Sigmoid colon (tissue), 7 donors: Measurements from ENCODE around the gene KRTCAP3. TPM values are rescaled to one million over a fixed set of nuclear protein-coding genes. Genes with fewer than 3 reads are reported as not detected.

Experiments used
- DNase-seq: peaks from one replicate; pipeline ENCODE4 v3.0.0-alpha.2; 2019
- H3K27ac ChIP-seq, 4 donors: fragments of 200-600 bp; sonication (generic); one replicate each; pipeline ENCODE4 v1.5.1; 2016 to 2019; ENCODE audit warnings: mild to moderate bottlenecking in 1 of 4
- H3K27me3 ChIP-seq, 3 donors: fragments of 200-600 bp; sonication (generic); one replicate each; pipeline ENCODE4 v1.5.1; 2019; ENCODE audit warnings: mild to moderate bottlenecking in 1 of 3
- H3K36me3 ChIP-seq, 4 donors: fragments of 200-600 bp; sonication (generic); one replicate each; pipeline ENCODE4 v1.5.1; 2016 to 2019
- H3K4me1 ChIP-seq, 4 donors: fragments of 200-600 bp; sonication (generic); one replicate each; pipeline ENCODE4 v1.5.1; 2017 to 2019
- H3K4me3 ChIP-seq, 4 donors: fragments of 200-600 bp; sonication (generic); one replicate each; pipeline ENCODE4 v1.5.1; 2017 to 2019; ENCODE audit warnings: mild to moderate bottlenecking in 2 of 4, moderate library complexity in 1 of 4
- H3K9me3 ChIP-seq, 4 donors: fragments of 200-600 bp in 3 of 4; sonication (generic) in 3 of 4; one replicate each; pipeline versions ENCODE4 v1.5.1 to v1.6.1; 2013 to 2019
- EP300 ChIP-seq, 4 donors: sonication (generic); formaldehyde crosslinking; IDR thresholded peaks; one replicate each; pipeline ENCODE4 v1.6.1; 2017; ENCODE audit warnings: antibody characterized with exemption in 4 of 4
- POLR2A ChIP-seq, 2 donors: fragments of 450-650 bp; IDR thresholded peaks; one replicate each; pipeline ENCODE4 v1.6.1; 2016; ENCODE audit warnings: antibody characterized with exemption in 2 of 2, mild to moderate bottlenecking in 2 of 2, moderate library complexity in 2 of 2
- POLR2AphosphoS5 ChIP-seq, 4 donors: sonication (generic); formaldehyde crosslinking; IDR thresholded peaks; one replicate each; pipeline ENCODE4 v1.6.1; 2017; ENCODE audit warnings: antibody characterized with exemption in 4 of 4
- WGBS, 2 donors: extraction: QIAGEN DNeasy Blood & Tissue Kit; methylation state at CpG; one replicate each; pipeline ENCODE4 v1.1.7; 2013; 5-methylcytosine and 5-hydroxymethylcytosine counted together
- intact Hi-C: fragments of 100-400 bp; cut with DNase I; formaldehyde crosslinking; loops from one replicate; pipeline ENCODE4 v1.15.1; 2023
- polyA plus RNA-seq, 3 donors: library from polyadenylated mRNA; stranded (reverse); fragments of 200-250 nt; gene quantifications; one replicate each; pipeline ENCODE4 v1.2.3, GENCODE V29; 2013
- total RNA-seq, 4 donors: library from RNA; depleted of rRNA; stranded (reverse); fragments of >200 nt; gene quantifications; one replicate each; pipeline ENCODE4 v1.1.0, GENCODE V29; 2016
- TF ChIP-seq, protein P1 (sequence below), 4 experiments: fragments of 450-650 bp in 3 of 4; fragments of 200-600 bp in 1 of 4; IDR thresholded peaks; one replicate each; pipeline ENCODE4 v1.5.1; 2016 to 2019; ENCODE audit warnings: antibody characterized with exemption in 4 of 4, mild to moderate bottlenecking in 3 of 4, moderate library complexity in 2 of 4
- donor health status: healthy with polysubstance abuse.
- donor health status: Bipolar disorder and iron deficiency.
- donor health status: healthy.

The KRTCAP3 gene
- total and polyA plus RNA-seq, 7 donors: 0.54 to 93.5 (median 39.8) TPM; not detected in 3

DNA sequence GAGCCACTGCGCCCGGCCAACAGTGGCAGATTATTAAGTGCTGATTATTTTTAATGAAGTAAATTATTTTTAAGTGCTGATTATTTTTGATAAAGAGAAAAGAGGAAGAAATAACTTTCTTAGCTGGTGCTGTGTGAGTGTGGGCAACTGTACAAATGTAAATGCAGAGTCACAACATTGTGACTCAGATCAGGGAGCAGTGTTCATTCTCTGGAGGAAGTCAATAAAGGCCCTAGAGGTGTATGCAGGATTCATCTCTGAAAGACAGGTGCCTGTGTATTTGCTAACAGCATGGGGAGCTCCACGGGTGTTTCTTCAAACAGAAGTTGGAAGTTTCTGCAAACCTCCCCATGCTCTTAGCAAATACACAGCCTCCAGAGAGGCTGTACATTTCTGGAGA lies 6.2 kb downstream of the KRTCAP3 start:
- H3K4me3 ChIP-seq: no peak overlapping the region
- peaks cover 7 to 82% (median 27%) of the 10 kb centered on the region in 4 donors for H3K36me3 ChIP-seq
- H3K27ac ChIP-seq: no peak overlapping the region

DNA sequence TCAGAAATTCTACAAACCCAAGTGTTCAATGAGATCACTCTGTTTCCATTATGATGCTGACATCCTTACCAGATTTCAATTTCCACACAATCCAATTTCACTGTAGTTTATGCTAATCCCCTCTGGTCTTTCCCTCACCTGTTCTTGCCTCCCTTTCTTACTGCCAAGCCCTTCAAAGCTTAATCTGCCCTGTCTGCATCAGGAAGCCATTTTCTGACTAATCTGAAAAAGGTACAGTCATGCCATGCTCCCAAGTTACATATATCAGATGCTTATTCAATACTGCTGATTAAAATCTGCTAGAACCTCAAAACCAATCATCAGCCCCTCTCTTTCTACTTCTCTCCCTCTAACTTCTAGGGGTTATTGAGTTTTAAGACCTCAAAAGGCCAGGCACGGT lies 8.9 kb downstream of the KRTCAP3 start:
- H3K4me1 ChIP-seq: no peaks in the 10 kb centered on the region
- intact Hi-C loops: no loop called here
- H3K27ac ChIP-seq: no peak overlapping the region
- no peak for DNase-seq
- H3K4me3 ChIP-seq: no peak overlapping the region
- 57 to 98% methylated on average over 1 of the region's 1 CpG for WGBS, 2 donors
- H3K9me3 ChIP-seq: no peaks in the 10 kb centered on the region
- no peak for TF ChIP-seq EP300 (IDR thresholded peaks at IDR 0.05)
- TF ChIP-seq POLR2A (IDR thresholded peaks at IDR 0.05): no peak
- TF ChIP-seq POLR2AphosphoS5 (IDR thresholded peaks at IDR 0.05): no peak
- TF ChIP-seq, protein P1, sequence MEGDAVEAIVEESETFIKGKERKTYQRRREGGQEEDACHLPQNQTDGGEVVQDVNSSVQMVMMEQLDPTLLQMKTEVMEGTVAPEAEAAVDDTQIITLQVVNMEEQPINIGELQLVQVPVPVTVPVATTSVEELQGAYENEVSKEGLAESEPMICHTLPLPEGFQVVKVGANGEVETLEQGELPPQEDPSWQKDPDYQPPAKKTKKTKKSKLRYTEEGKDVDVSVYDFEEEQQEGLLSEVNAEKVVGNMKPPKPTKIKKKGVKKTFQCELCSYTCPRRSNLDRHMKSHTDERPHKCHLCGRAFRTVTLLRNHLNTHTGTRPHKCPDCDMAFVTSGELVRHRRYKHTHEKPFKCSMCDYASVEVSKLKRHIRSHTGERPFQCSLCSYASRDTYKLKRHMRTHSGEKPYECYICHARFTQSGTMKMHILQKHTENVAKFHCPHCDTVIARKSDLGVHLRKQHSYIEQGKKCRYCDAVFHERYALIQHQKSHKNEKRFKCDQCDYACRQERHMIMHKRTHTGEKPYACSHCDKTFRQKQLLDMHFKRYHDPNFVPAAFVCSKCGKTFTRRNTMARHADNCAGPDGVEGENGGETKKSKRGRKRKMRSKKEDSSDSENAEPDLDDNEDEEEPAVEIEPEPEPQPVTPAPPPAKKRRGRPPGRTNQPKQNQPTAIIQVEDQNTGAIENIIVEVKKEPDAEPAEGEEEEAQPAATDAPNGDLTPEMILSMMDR (IDR thresholded peaks at IDR 0.05): no peak
- no peaks in the 10 kb centered on the region for H3K27me3 ChIP-seq
- peaks cover 6 to 94% (median 45%) of the 10 kb centered on the region in 4 donors for H3K36me3 ChIP-seq

More for the DNA sequence above, 6.2 kb downstream of the KRTCAP3 start:
- Histone ChIP-seq H3K27me3 (no peaks in the 10 kb centered on the region), H3K4me1 (no peaks in the 10 kb centered on the region), H3K9me3 (no peaks in the 10 kb centered on the region)
- DNase-seq: no peak
- 48 to 86% methylated on average over 3 of the region's 3 CpGs for WGBS, 2 donors
- intact Hi-C loops: no loop called here
- TF ChIP-seq POLR2A (IDR thresholded peaks at IDR 0.05): no peak

DNA sequence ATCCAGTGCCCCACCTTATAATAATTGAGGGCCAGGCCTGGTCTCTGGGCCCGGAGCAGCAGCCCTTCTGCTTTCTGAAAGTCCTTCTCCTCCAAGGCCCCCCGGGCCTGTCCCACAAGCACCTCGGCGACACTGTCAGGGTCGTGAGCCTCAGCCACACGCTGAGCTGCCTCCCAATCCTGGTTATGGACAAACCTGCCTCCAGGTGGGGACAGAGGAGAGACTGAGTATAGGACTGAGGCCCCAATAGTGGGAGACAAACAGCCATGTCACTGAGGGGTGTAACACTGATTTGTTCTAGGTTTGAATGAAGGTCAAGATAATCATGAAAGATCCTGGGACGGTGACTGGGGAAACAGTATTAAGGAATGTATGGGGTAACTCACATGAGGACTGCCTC lies 11.8 kb downstream of the KRTCAP3 start:
- intact Hi-C loops: no loop called here
- WGBS, 2 donors: 92 to 94% methylated on average over 7 of the region's 7 CpGs
- H3K27ac ChIP-seq: no peak overlapping the region
- TF ChIP-seq POLR2A (IDR thresholded peaks at IDR 0.05): no peak
- no peak for TF ChIP-seq POLR2AphosphoS5 (IDR thresholded peaks at IDR 0.05)
- TF ChIP-seq, protein P1 (IDR thresholded peaks at IDR 0.05): no peak
- no peak for TF ChIP-seq EP300 (IDR thresholded peaks at IDR 0.05)
- H3K4me1 ChIP-seq: no peaks in the 10 kb centered on the region
- H3K4me3 ChIP-seq: no peak overlapping the region
- H3K36me3 ChIP-seq: peaks cover 14 to 99% (median 51%) of the 10 kb centered on the region in 4 donors
- DNase-seq: no peak
- H3K9me3 ChIP-seq: no peaks in the 10 kb centered on the region
- no peaks in the 10 kb centered on the region for H3K27me3 ChIP-seq

DNA sequence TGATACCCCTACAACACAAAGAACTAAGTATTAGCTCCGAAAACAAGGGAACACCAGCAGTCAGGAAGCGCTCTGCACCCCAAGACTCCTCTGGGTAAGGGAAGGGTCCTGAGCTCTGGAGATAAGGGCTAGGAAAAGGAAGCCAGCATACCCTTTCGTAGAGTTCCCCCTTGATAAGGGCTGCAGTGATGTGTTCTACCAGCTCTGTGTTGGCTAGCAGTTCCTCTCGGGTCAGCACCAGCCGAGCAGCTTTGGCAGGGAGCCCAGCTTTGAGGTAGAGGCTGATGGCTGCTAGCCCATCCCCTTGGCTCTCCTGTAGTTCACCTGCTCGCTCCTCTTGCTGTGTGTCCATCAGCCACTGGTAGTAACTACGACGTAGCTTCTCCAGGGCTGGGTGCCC lies 18.9 kb downstream of the KRTCAP3 start:
- Histone ChIP-seq H3K4me1 (no peaks in the 10 kb centered on the region), H3K36me3 (peaks cover 13 to 78% (median 24%) of the 10 kb centered on the region in 4 donors), H3K27ac (no peak overlapping the region), H3K9me3 (no peaks in the 10 kb centered on the region), H3K4me3 (no peak overlapping the region), H3K27me3 (no peaks in the 10 kb centered on the region)
- WGBS, 2 donors: 79 to 88% methylated on average over 8 of the region's 8 CpGs
- intact Hi-C loops: no loop called here
- DNase-seq: no peak
- TF ChIP-seq, protein P1 (IDR thresholded peaks at IDR 0.05): no peak
- TF ChIP-seq POLR2AphosphoS5 (IDR thresholded peaks at IDR 0.05) (no peak), EP300 (IDR thresholded peaks at IDR 0.05) (no peak), POLR2A (IDR thresholded peaks at IDR 0.05) (no peak)

DNA sequence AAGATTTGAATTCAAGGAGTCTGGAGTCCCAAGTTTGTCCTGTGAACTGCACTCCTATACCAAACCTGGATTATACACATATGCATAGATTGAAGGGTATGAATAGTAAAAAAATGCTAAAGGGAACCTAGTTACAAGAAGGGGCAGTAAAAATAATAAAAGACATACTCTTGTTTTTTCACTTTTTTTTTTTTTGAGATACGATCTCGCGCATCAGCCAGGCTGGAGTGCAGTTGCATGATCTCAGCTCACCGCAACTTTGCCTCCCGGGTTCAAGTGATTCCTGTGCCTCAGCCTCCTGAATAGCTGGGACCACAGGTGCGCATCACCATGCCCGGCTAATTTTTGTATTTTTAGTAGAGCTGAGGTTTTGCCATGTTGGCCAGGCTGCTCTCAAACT lies 22.3 kb downstream of the KRTCAP3 start:
- DNase-seq: no peak
- WGBS, 2 donors: 95 to 98% methylated on average over 7 of the region's 7 CpGs
- no peaks in the 10 kb centered on the region for H3K27me3 ChIP-seq

More for the DNA sequence above, 22.3 kb downstream of the KRTCAP3 start:
- Histone ChIP-seq H3K4me1 (no peaks in the 10 kb centered on the region), H3K27ac (no peak overlapping the region), H3K36me3 (peaks cover 2 to 45% (median 7%) of the 10 kb centered on the region in 4 donors), H3K4me3 (no peak overlapping the region), H3K9me3 (no peaks in the 10 kb centered on the region)
- TF ChIP-seq, protein P1 (IDR thresholded peaks at IDR 0.05): no peak
- TF ChIP-seq POLR2A (IDR thresholded peaks at IDR 0.05) (no peak), EP300 (IDR thresholded peaks at IDR 0.05) (no peak), POLR2AphosphoS5 (IDR thresholded peaks at IDR 0.05) (no peak)
- intact Hi-C loops: no loop called here
